Stimulated activated CD8-positive, alpha-beta memory T cell treated with anti-CD3 and anti-CD28 coated beads, Interleukin-7, amount 100 ng/mL, for 24 hours (primary cell): Measurements from ENCODE around the gene SYNC.
A peak's percentile ranks its signal among the peaks of the same experiment; 100 is the strongest.
"Not testable (repeated sequence)": the region's sequence is repeated elsewhere in the genome, so short reads cannot be mapped to it uniquely, and the experiment has no call there.

Experiments
- DNase-seq: peaks from one replicate; pipeline ENCODE4 v3.0.0-alpha.2; 2020; ENCODE audit warnings: low read depth

SYNC gene

DNA sequence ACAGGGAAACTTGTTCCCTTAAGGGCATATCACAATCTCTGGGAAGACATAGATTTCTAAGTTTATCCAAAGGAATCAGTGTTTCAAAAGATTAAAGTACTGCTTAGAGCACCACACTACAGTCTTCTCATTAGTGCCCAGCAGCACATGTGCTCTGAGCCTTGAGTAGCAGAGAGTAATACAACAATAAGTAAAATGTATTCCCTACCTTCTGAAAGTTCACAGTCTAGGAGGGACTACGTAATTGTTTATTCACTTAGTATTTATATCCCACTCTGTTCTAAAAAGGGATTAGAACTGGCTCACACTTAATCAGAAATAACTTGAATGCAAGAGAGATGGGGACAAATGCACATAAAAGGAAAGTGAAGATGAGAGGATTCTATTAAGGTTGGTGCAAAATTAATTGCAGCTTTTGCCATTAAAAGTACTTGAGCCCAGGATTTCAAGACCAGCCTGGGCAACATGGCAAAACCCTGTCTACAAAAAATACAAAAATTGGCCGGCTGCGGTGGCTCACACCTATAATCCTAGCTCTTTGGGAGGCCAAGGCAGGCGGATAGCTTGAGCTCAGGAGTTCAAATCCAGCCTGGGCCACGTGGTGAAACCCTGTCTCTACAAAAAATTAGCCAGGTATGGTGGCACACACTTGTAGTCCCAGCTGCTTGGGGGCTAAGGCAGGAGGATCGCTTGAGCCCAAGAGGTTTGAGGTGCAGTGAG, 9.0 kb downstream of the SYNC start:
- DNase-seq, result no peak

DNA sequence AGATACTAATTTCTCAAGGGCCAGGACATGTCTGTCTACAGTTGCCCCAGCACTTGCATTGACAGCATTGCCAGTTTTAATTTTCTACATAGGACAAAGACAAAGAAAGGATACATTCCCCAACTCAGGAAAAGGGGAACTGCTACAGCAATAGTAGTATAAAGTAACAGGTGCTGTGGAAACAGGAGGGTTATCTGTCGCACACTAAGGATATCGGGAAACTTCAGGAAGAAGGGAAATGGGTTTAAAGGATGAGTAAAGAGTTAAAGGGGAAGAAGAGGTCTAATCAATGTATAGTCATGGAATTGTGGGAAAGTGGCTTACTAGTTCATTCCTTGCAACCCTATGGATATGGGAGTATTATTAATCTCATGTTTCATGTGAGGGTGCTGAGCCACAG, 16.2 kb downstream of the SYNC start:
- no peak for DNase-seq

DNA sequence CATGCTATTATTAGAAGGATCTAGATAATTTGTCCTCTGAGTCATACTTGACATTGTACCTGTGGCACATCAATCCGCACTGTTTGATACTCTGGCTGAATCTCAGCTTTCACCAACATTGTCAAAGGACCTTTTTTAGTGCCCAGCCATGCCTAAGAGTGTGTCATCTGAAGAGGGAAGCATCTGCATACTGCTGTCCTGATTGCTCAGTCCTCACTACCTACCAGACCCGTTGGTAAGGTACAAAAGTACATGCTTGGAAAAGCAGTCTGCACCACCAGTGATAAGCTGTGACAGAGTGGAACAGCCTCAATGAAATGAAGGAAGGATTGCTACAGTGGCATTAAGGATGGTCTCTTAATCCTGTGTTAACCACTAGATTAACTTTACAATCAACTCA, 17.1 kb downstream of the SYNC start:
- DNase-seq, result no peak

DNA sequence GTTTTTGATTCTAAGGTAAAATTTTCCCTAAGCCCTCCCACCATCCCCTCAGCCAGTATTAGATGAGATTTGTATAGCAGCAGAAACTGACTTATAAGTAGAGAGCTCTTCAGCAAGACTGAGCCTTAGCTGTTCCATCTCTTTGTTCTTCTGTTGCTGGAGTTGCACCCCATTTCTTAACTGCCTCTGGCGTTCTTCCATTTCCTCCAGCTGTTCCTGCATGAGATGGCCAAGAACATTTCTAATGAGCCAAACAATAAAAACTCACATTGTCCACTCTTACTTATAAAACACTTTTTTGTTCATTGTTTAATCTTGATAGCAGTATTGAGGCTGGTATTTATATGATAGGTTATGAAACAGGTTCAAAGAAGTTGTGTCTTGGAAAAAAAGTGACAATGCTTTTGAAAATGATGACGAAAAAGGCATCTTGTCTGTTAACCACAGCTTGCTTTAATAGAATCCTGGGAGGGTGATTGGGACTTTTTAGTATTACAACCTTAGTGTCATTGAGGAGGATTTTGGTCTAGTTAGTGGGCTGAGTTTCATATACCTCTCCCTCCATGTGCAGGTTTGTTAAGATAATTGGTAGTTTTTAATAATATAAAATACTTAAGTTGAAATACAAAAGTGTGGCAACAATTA, 18.3 kb downstream of the SYNC start:
- no peak for DNase-seq

DNA sequence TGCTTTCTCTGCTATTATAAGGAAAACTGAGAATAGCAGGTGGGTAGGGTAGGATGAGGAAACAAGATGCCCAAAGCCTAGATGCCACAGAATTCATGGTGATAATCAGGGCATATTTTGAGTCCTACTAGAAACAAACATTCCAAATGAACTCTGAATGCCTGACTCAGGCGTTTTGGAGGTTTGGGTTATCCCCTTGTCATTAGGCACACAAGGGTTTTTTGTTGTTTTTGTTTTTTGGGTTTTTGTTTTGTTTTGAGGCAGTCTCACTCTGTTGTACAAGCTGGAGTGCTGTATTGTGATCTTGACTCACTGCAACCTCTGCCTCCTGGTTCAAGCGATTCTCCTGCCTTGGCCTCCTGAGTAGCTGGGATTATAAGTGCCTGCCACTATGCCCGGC, 19.2 kb downstream of the SYNC start:
- DNase-seq, result no peak

DNA sequence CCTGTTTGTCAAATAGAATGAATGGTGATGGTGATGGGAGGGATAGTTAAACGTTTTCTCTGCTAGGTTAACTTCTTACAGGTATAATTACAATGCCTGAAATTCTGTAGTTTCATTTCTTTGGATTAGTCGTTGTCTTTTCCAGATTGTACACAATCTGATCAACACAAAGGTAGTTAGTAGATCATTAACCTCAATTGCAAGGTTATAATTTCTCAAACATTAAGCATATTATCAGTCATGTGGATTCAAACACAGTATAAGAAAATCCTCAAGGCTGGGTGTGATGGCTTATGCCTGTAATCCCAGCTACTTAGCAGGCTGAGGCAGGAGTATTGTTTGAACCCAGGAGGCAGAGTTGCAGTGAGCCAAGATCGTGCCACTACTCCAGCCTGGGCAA, 20.6 kb downstream of the SYNC start:
- no peak for DNase-seq

DNA sequence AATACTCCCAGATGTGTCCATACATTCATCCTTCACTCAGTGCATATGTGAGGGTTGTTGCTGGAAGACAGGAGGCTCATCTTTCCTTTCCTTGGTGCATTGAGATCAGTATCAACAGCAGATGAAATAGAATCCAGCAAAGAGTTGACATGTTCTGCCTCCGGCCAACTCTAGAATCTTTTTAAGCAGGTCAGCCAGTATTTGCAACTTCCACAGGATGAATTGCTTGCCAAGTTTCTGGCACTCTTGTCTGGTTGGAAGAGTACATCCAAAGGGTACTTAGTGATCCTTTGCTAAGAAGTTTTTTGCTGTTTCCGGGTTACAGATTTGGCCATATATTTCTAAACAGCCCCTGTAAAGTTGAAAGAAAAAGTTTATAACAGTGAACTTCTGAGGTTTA, 21.1 kb downstream of the SYNC start:
- no peak for DNase-seq

DNA sequence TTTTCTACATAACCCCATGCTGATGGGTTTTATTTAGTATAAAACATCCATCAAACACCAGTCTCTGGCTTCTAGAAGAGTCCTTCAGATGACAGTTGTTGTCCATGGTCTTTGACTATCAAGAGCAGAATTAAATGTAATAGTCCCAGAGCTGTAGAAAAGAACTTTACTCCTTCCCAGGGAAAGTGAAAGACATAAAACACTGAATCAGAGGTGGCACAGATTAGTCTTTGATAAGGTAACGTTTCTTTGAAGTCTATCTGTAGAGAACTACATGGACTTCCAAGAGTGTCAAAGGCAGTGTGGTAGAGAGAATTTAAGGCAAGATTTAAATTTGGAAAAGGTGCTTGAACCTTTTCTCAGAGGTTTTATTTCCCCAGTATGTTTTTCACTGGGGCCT, 21.9 kb downstream of the SYNC start:
- no peak for DNase-seq

DNA sequence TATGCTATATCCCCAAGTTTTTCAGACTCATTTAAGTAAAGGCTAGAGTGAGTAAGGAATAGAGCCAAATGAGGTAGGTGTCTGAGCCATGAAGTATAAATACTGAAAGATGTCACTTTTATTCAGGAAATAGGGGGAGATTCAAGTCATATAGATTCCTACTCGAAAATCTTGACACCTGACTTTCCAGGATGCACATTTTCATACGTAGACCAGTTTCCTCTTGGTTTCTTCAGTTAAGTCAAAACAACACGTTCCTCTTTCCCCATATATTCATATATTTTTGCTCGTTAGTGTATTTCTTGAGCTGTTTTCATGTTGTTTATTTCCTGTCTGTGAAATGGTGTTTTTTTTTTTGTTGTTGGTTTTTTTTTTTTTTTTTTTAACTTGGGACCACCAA, 22.6 kb downstream of the SYNC start:
- not testable (repeated sequence) for DNase-seq

DNA sequence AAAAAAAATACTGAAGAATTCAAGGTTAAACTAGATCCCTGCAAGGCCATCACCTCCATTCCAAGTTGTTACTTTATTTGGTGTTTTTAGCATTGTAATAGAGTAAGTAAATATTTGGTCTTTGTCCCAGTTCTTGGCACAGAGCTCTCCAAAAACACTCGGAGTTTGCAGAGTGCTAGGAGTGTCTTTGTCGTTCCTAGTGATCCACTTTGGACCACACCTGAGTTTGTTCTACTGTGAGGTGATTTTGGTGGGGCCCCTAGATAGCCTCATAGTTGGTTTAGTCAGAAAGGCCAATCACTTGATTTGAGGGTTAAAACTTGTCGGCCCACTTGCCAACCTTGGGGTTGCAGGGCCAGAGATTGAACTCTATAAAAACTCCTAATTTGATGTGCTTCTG, 25.6 kb downstream of the SYNC start:
- DNase-seq, result no peak

DNA sequence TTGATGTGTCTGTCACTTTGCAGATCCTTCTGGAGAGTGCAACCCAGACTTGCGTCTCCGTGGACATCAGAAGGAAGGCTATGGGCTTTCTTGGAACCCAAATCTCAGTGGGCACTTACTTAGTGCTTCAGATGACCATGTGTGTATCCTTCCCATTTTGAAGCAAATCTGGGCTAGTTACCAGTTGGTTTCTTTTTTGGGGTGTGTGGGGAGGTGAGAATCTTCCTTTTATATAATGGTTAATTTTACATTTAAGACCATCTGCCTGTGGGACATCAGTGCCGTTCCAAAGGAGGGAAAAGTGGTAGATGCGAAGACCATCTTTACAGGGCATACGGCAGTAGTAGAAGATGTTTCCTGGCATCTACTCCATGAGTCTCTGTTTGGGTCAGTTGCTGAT, 33.9 kb downstream of the SYNC start:
- DNase-seq, result not testable (repeated sequence)

DNA sequence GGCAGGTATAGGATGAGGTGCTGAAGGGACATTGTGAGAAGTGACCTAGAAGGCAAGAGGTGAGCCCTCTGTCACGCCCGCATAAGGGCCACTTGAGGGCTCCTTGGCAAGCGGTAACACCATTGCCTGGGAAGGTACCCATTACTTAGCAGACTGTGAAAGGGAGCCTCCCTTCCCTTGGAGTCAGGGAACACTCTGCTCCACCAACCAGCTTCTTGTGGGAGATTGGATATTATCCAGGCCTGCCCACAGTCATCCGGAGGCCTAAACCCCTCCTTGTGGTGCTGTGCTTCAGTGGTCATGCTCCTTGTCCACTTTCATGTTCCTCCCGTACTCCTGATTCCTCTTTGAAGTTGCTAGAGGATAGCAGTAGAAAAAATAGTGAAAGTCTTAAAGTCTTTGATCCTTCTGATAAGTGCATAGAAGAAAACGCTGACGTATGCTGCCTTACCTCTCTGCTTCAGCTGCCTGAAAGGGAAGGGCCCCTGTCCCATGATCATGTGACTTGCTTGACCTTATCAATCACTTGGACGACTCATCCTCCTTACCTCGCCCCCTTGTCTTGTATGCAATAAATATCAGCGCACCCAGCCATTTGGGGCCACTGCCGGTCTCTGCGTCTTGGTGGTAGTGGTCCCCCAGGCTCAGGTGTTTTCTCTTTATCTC, 35.5 kb downstream of the SYNC start:
- no peak for DNase-seq

DNA sequence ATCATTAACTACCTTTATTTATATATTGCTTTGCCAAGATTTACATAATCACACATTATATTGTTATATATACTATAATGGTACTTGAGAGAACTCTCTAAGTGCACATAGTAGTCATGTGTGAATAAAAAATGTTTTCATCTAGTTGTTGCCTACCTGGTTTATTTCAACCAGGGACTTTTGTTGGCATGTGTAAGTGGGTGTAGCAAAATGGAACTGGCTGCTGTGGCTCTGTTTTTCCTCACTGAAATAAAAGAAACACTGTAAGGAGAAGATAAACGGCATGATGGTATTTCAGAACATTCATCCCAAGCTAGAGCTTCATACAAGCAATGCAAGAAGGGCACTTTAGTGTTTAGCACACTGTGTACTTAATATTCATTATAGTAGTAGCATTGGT, 36.7 kb downstream of the SYNC start:
- no peak for DNase-seq

DNA sequence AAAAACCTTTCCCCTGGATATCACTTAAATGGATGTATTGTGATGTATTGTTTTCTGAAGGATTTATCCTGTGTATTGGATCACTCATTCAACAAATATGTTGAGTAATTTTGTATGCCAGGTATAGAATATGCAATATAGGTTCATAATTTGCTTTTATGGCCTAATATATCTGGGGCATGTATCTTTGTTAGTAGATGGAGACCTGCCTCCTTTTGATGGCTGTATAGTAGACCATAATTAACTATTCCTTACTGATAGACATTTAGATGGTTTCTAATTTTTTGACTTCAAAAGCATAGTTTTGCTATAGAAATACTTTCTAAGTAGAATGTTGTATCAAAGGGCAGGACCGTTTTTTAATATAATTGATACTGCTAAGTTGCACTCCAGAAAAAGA, 43.0 kb downstream of the SYNC start:
- DNase-seq, result no peak

DNA sequence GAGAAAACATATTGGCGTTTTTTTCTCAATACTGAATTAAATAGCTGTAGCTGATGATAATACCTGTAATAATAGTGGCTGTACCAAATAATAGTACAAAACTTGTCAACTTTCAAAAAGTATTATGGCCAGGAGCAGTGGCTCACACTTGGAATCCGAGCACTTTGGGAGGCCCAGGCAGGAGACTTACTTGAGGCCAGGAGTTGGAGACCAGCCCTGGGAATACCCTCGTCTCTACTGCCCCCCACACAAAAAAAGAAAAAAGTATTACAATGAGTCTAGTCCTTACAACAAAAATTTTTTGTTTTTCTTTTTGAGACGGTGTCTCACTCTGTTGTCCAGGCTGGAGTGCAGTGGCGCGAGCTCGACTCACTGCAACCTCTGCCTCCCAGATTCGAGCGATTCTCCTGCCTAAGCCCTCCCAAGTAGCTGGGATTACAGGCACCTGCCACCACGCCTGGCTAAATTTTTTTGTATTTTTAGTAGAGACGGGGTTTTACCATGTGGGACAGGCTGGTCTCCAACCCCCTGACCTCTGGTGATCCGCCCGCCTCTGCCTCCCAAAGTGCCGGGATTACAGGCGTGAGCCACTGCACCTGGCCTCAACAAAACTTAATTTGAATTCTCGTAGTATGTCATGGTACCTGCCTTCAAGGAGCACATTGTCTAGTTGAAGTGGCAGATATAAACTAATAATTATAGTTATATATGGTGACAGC, 50.2 kb downstream of the SYNC start:
- DNase-seq, result no peak

DNA sequence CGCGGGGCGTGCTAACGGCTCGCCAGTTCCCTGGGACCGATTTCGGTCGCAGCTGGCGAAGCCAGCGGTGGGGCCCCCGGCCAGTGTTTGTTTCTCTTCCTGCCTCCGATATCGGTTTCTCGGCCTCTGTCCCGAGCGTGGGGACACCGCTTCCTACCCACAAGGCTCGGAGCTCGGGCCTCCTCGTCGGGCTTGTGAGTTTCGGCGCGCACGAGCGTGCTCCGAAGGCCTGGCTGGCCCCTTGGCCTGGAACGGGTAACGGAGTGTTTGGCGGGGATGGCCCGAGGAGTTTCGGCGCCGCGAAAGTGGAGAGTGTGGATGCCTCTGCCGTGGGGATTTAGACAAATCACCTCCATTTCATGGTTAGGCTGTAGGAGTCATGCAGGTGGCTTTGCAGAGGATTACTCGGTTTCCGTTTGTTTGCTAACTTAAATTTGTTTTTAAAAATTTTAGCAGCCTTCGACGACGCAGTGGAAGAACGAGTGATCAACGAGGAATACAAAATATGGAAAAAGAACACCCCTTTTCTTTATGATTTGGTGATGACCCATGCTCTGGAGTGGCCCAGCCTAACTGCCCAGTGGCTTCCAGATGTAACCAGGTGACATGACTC, 51.0 kb downstream of the SYNC start:
- DNase-seq, result peak; percentile 21

DNA sequence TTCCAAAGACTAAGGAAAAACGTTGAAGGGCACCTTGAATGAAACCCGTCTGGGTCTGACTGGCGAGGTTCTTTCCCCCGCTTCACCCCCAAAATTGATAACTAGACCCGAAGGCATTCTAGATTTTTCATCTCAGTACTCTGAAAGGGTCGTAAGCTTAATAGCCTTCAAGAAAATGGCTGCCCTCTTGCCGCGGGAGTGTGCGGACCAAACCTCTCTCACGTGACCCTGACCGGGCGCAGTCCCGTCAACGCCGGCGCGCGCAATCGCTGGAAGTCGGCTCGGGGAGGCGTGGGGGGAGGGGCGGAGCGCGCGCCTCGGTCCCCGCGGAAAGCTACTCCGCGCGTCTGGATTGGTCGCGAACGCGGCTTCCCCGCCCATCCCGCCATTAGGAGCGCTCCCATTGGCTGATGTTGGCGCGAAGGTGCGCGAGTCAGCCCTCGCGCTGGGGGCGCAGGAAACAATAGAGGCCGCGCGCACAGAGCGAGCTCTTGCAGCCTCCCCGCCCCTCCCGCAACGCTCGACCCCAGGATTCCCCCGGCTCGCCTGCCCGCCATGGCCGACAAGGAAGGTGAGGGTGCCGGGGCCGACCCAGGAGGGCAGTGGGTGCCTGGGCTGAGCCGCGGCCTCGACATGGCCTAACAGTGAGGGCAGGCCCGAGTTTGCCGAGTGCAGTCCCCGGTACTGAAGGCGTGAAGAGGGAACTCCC, 51.7 kb downstream of the SYNC start, which contains the start of gene RBBP4:
TSS of gene RBBP4 (plus strand) at position 457 of the 709 bp plus-strand sequence. CDS start at position 556, 99 bp downstream.
- DNase-seq, result peak; percentile 96

DNA sequence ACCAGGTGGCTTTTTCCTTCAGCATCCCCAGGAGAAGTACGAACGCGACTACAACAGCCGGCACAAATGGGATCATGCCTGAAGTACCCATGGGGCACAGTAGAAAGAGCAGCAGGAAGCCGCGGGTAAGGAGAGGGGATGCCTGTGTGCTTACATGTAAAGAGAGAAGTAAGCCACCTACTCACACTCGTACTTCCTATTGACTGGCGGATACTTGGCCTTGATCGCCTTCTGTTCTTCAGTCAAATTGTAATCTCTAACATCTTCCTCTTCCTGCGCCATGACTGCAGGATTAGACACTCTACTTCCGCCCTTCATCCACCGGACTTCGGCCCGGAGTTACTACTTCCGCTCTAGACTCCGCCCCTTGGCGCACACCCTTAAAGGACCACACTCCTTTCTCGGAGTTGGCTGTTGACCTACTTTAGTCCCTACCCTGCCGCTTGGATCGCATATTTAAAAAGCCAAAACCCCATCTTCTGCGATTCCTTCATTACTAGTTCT, 52.3 kb downstream of the SYNC start, which contains the start of gene ZBTB8OS:
TSS of gene ZBTB8OS (minus strand) at position 303 of the 504 bp plus-strand sequence. CDS start at position 282, 21 bp downstream.
- DNase-seq, result peak; percentile 64

DNA sequence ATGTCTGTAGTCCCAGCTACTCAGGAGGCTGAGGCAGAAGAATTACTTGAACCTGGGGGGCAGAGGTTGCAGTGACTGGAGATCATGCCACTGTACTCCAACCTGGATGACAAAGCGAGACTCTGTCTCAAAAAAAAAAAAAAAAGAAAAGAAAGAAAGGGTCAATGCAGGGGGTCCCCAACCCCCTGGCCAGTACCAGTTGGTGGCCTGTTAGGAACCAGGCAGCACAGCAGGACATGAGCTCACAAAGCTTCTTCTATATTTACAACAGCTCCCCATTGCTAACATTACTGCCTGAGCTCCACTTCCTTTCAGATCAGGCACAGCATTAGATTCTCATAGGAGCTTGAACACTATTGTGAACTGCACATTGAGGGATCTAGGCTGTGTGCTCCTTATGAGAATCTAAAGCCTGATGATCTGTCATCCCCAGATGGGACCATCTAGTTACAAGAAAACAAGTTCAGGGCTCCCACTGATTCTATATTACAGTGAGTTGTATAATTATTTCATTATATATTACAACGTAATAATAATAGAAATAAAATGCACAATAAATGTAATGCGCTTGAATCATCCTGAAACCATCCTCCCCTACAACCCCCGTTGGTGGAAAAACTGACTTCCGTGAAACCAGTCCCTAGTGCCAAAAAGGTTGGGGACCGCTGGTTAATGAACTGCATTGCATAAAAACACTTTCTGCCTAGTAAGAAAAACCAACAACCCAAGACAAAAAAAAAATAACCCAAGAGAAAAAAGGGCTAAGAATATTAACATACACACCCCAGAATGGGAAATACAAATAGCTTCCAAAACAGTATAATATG, 55.0 kb downstream of the SYNC start:
- no peak for DNase-seq

DNA sequence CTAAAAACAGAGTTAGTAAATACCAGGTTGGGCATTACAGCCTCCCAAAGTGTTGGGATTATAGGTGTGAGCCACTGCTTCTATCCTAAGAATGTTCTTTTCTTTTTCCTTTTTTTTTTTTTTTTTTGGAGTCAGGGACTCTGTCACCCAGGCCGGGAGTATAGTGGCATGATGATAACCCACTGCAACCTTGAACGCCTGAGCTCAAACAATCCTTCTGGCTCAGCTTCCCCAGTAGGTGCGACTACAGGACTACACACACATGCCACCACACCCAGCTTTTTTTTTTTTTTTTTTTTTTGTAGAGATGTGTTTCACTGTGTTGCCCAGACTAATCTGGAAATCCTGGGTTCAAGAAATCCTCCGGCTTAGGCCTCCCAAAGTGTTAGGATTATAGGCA, 58.1 kb downstream of the SYNC start:
- no peak for DNase-seq
